K562 (cell line): ENCODE data around the gene STAU1. TPM values are rescaled to one million over a fixed set of nuclear protein-coding genes. Genes with fewer than 3 reads are reported as not detected.
A peak's percentile ranks its signal among the peaks of the same experiment; 100 is the strongest.

ENCODE experiments used
- ATAC-seq: fragments of 200-7000 bp; cut with Tn5 transposase; 3 replicates; pipeline ENCODE4 v1.9.1; 2020; ENCODE audit warnings: moderate library complexity
- BruUV-seq: library from RNA; stranded (reverse); fragments of 400-500 nt; replicated peaks from 2 replicates; lab custom pipeline; 2021; lab: Mats Ljungman, UMichigan
- CTCF ChIA-PET: fragments of 300-600 bp; formaldehyde crosslinking; extraction: SDS; loops from one replicate; lab custom pipeline; 2021; ENCODE audit warnings: low intra/inter-chr PET ratio; lab: Yijun Ruan, JAX
- POLR2A ChIA-PET: fragments of 300-600, 350-650 bp; sonication (Branson Sonifier 250); formaldehyde crosslinking; extraction: SDS; loops from one replicate; lab custom pipeline; 2021; ENCODE audit warnings: antibody characterized with exemption, inconsistent platforms; lab: Yijun Ruan, JAX
- DNase-seq, 4 experiments: peaks; one replicate each; pipeline versions ENCODE4 v3.0.0 to v3.0.0-alpha.2; 2011 to 2018; ENCODE audit warnings: low spot score in 3 of 4, mixed read lengths in 3 of 4; ENCODE audit errors: extremely low read depth in 1 of 4
- FAIRE-seq: peaks from 2 replicates; lab custom pipeline; 2011; peaks lifted over from hg19 to GRCh38; lab: Jason Lieb, UNC
- H2AFZ ChIP-seq: 2 replicates; pipeline ENCODE4 v1.6.0; 2011; ENCODE audit warnings: low read depth, low read length, control low read depth, inconsistent platforms
- H3K27ac ChIP-seq: fragments of 200-600 bp; 3 replicates; pipeline ENCODE4 v1.8.0; 2011; ENCODE audit warnings: low read depth, mild to moderate bottlenecking, control low read depth, inconsistent platforms, low read length, moderate library complexity, mixed read lengths; ENCODE audit errors: extremely low read depth
- H3K27me3 ChIP-seq, 2 experiments: fragments of 300-600 bp in 1 of 2; 2 replicates in 1 of 2; 3 replicates in 1 of 2; pipeline versions ENCODE4 v1.6.0 to v1.8.0; 2011; ENCODE audit warnings: inconsistent platforms in 2 of 2, low read length in 2 of 2, mild to moderate bottlenecking in 1 of 2, mixed read lengths in 1 of 2, moderate library complexity in 1 of 2; ENCODE audit not compliant: control insufficient read depth in 2 of 2, insufficient read depth in 2 of 2
- H3K36me3 ChIP-seq: fragments of 300-600 bp; 3 replicates; pipeline ENCODE4 v1.8.0; 2011; ENCODE audit warnings: mild to moderate bottlenecking, low read length, inconsistent platforms; ENCODE audit not compliant: control insufficient read depth, insufficient read depth
- H3K4me1 ChIP-seq, 2 experiments: fragments of 200-600 bp in 1 of 2; replicated peaks in 1 of 2; 2 replicates in 1 of 2; 3 replicates in 1 of 2; pipeline versions ENCODE4 v1.5.1 to v1.8.0; 2011; ENCODE audit warnings: inconsistent platforms in 2 of 2, low read length in 2 of 2, mild to moderate bottlenecking in 1 of 2, mixed read lengths in 1 of 2, moderate library complexity in 1 of 2; ENCODE audit not compliant: control insufficient read depth in 2 of 2, insufficient read depth in 2 of 2
- H3K4me2 ChIP-seq: 2 replicates; pipeline ENCODE4 v1.6.1; 2011; ENCODE audit warnings: low read length, control low read depth, inconsistent platforms, mixed read lengths; ENCODE audit not compliant: insufficient read depth
- H3K4me3 ChIP-seq: fragments of 200-600 bp; sonication (generic), shearing (Covaris generic); 2 replicates; pipeline ENCODE4 v1.5.1; 2016; ENCODE audit warnings: control low read depth, inconsistent platforms
- H3K79me2 ChIP-seq: fragments of 200-600 bp; 3 replicates; pipeline ENCODE4 v1.8.0; 2011; ENCODE audit warnings: low read length, inconsistent platforms; ENCODE audit not compliant: control insufficient read depth, insufficient read depth
- H3K9ac ChIP-seq, 2 experiments: 2 replicates each; pipeline versions ENCODE4 v1.6.0 to v1.6.1; 2011; ENCODE audit warnings: low read depth in 2 of 2, low read length in 2 of 2, control low read depth in 1 of 2, inconsistent platforms in 1 of 2, mild to moderate bottlenecking in 1 of 2, mixed read lengths in 1 of 2; ENCODE audit not compliant: insufficient read depth in 1 of 2
- H3K9me1 ChIP-seq: one replicate; pipeline ENCODE4 v1.6.0; 2011; ENCODE audit warnings: inconsistent platforms, mild to moderate bottlenecking, low read length, moderate library complexity; ENCODE audit not compliant: control insufficient read depth, insufficient read depth
- H3K9me3 ChIP-seq: replicated peaks from 2 replicates; pipeline ENCODE4 v1.5.1; 2011; ENCODE audit warnings: low read depth, low read length, inconsistent platforms; ENCODE audit not compliant: control insufficient read depth, insufficient read depth
- H4K20me1 ChIP-seq: replicated peaks from 2 replicates; pipeline ENCODE4 v1.6.1; 2011; ENCODE audit warnings: low read length, inconsistent platforms, mixed read lengths; ENCODE audit not compliant: control insufficient read depth, insufficient read depth
- ASH1L ChIP-seq: fragments of 450-650 bp; IDR thresholded peaks from 2 replicates; pipeline ENCODE4 v1.6.1; 2018; ENCODE audit warnings: borderline replicate concordance, mild to moderate bottlenecking, low read depth; ENCODE audit not compliant: partially characterized antibody
- HDAC2 ChIP-seq: fragments of 450-650 bp; IDR thresholded peaks from 2 replicates; pipeline ENCODE4 v1.6.1; 2016; ENCODE audit warnings: mild to moderate bottlenecking
- HDGF ChIP-seq: fragments of 450-650 bp; IDR thresholded peaks from 2 replicates; pipeline ENCODE4 v1.6.1; 2016
- KLF13 ChIP-seq: fragments of 450-650 bp; IDR thresholded peaks from 2 replicates; pipeline ENCODE4 v1.6.1; 2016; ENCODE audit warnings: missing genetic modification characterization, low read depth, mild to moderate bottlenecking, missing compliant biosample characterization, moderate library complexity, borderline replicate concordance
- MAFK ChIP-seq: IDR thresholded peaks from 2 replicates; pipeline ENCODE4 v1.6.1; 2011; ENCODE audit warnings: low read length, improper control_type of control experiment
- NFRKB ChIP-seq: fragments of 450-650 bp; IDR thresholded peaks from 2 replicates; pipeline ENCODE4 v1.6.1; 2016; ENCODE audit warnings: low read depth
- PML ChIP-seq: IDR thresholded peaks from 2 replicates; pipeline ENCODE4 v1.6.1; 2012; ENCODE audit warnings: low read length, inconsistent platforms
- PYGO2 ChIP-seq: fragments of 450-650 bp; IDR thresholded peaks from 2 replicates; pipeline ENCODE4 v1.6.1; 2016; ENCODE audit warnings: mild to moderate bottlenecking, missing genetic modification characterization, moderate library complexity, missing compliant biosample characterization
- RFX1 ChIP-seq: fragments of 450-650 bp; IDR thresholded peaks from 2 replicates; pipeline ENCODE4 v1.6.1; 2016; ENCODE audit warnings: mild to moderate bottlenecking, moderate library complexity
- SMAD4 ChIP-seq: fragments of 250-450 bp; sonication (Bioruptor Pico); conservative IDR thresholded peaks from 2 replicates; pipeline ENCODE4 v1.8.0; 2021; ENCODE audit warnings: inconsistent platforms, mild to moderate bottlenecking, moderate library complexity
- SNRNP70 ChIP-seq: fragments of 200-400 bp; formaldehyde crosslinking; optimal IDR thresholded peaks from 2 replicates; pipeline ENCODE3; 2017; ENCODE audit warnings: low read depth, low read length
- THRA ChIP-seq: fragments of 450-650 bp; IDR thresholded peaks from 2 replicates; pipeline ENCODE4 v1.6.1; 2017; ENCODE audit warnings: mild to moderate bottlenecking, moderate library complexity
- ZNF431 ChIP-seq: sonication (generic); formaldehyde crosslinking; IDR thresholded peaks from 2 replicates; pipeline ENCODE4 v1.8.0; 2022; ENCODE audit warnings: mild to moderate bottlenecking, missing genetic modification reagents
- WGBS: fragments of 100-300 bp; shearing (Covaris generic); methylation state at CpG from one replicate; pipeline ENCODE4 v1.1.6; 2016; ENCODE audit warnings: low coverage, mixed read lengths; ENCODE audit not compliant: insufficient coverage; ENCODE audit errors: missing lambda C conversion rate; 5-methylcytosine and 5-hydroxymethylcytosine counted together
- in situ Hi-C: fragments of 300-500 bp; cut with MboI; formaldehyde crosslinking; loops from 4 replicates; pipeline ENCODE4 v1.15.0; 2018; ENCODE audit warnings: inconsistent platforms, mixed read lengths
- intact Hi-C: fragments of 100-400 bp; cut with micrococcal nuclease; formaldehyde crosslinking; loops from 2 replicates; pipeline ENCODE4 v1.14.2; 2022
- polyA plus RNA-seq, 8 experiments: library from polyadenylated mRNA; depleted of rRNA in 4 of 8; stranded (reverse) in 5 of 8; unstranded in 3 of 8; fragments of >200 nt; fragmentation: Nextera tagmentation in 2 of 8; fragmentation: Illumina TruSeq in 1 of 8; extraction: Ambion mirVana in 2 of 8; extraction: Trizol in 1 of 8; gene quantifications; 2 replicates each; pipeline versions ENCODE4 v1.2.1 to v1.2.3, GENCODE V29; 2011 to 2014; ENCODE audit warnings: inconsistent platforms in 1 of 8, missing spikeins in 1 of 8
- total RNA-seq, 7 experiments: library from RNA; depleted of rRNA in 6 of 7; stranded (reverse); fragments of >200 nt in 6 of 7; fragmentation: Illumina TruSeq in 2 of 7; extraction: Trizol in 2 of 7; gene quantifications; 2 replicates each; pipeline versions ENCODE4 v1.2.1 to v1.2.3, GENCODE V29; 2011 to 2021; ENCODE audit warnings: low replicate concordance in 1 of 7
- TF ChIP-seq, protein P1 (sequence below), 2 experiments: fragments of 450-650 bp; IDR thresholded peaks; 2 replicates each; pipeline ENCODE4 v1.6.1; 2016

STAU1 gene
- total and polyA plus RNA-seq, 9 of the 15 experiments (the other 6 are each of a cell fraction or from before 2014, with no cell fraction given): 18.0 to 106 (median 50.6) TPM

GRCh38 chr20:49187851-49188641, at the start of gene STAU1 (continued):
- TF ChIP-seq, protein P1, sequence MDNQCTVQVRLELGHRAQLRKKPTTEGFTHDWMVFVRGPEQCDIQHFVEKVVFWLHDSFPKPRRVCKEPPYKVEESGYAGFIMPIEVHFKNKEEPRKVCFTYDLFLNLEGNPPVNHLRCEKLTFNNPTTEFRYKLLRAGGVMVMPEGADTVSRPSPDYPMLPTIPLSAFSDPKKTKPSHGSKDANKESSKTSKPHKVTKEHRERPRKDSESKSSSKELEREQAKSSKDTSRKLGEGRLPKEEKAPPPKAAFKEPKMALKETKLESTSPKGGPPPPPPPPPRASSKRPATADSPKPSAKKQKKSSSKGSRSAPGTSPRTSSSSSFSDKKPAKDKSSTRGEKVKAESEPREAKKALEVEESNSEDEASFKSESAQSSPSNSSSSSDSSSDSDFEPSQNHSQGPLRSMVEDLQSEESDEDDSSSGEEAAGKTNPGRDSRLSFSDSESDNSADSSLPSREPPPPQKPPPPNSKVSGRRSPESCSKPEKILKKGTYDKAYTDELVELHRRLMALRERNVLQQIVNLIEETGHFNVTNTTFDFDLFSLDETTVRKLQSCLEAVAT (IDR thresholded peaks at IDR 0.05): 0 out of 4 replicates have a peak, but pooled peaks of 1 of the 2 experiments have one; percentile 17

DNA sequence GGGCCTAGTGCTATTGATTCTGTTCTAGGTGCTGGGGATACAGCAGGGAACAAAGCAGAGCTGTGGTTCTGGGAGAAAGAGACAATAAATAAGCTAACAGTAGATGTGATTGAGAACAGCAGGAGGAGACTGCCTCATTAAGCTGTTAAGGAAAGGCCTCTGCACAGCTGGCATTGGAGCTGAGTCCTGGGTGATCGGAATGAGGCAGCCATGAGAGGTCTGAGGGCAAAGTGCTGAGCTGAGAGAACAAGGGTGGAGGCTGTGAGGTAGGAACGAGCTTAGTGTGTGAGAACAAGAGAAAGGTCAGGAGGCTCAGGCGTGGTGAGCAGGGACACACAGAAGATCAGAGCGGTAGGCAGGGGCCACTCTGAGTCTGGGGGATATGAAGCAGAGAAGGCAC, 49.4 kb upstream of the STAU1 start:
- Histone ChIP-seq H3K79me2 (no peaks in the 10 kb centered on the region), H2AFZ (no peak overlapping the region), H3K4me2 (no peak overlapping the region), H3K9ac (no peak overlapping the region), H3K36me3 (peaks cover 83% of the 10 kb centered on the region), H3K27me3 (no peaks in the 10 kb centered on the region), H4K20me1 (no peaks in the 10 kb centered on the region), H3K4me1 (no peaks in the 10 kb centered on the region), H3K9me3 (no peaks in the 10 kb centered on the region), H3K27ac (no peak overlapping the region), H3K4me3 (no peak overlapping the region), H3K9me1 (no peaks in the 10 kb centered on the region)
- FAIRE-seq (no peak), ATAC-seq (no peak), DNase-seq (no peak)
- ChIA-PET POLR2A (interaction anchor here (0.7 to 1.3 kb wide), 5 partner anchors 8 to 51 kb away, joined by 3 to 8 read pairs (median 4); partner anchors contain the start of gene ZNFX1), CTCF (no interaction called here)
- BruUV-seq: no TSS peak
- WGBS: 70% methylated on average over 4 of the region's 4 CpGs
- in situ Hi-C loops: no loop called here
- intact Hi-C loops: no loop called here
- TF ChIP-seq KLF13 (no peak), PML (no peak), ZNF431 (CRISPR knock-in tag) (no peak), HDGF (no peak), SNRNP70 (no peak), SMAD4 (CRISPR knock-in tag) (no peak), THRA (no peak), HDAC2 (no peak), MAFK (no peak), PYGO2 (no peak), RFX1 (no peak), NFRKB (no peak), ASH1L (no peak)
